ENCODE data around the gene MESP1.

MESP1 gene

GRCh38 chr15:89750560-89751542 is at the start of gene MESP1:
Gene MESP1, minus strand, starts transcription at chr15:89751249. Its CDS starts 18 bp downstream, at chr15:89751231.
- H3K4me3 ChIP-seq (ENCODE audit: low read depth, low read length): peak within 1 kb of the TSS; percentile 77
- DNase-seq (ENCODE audit: low read depth): peak; percentile 65
- TF ChIP-seq CTCF (IDR thresholded peaks at IDR 0.05; ENCODE audit: low read depth, low read length, missing control alignments): peak; percentile 65

- no peak for DNase-seq (ENCODE audit: low read depth)
- no peak for TF ChIP-seq CTCF (IDR thresholded peaks at IDR 0.05; ENCODE audit: low read depth, low read length, missing control alignments)
- H3K4me3 ChIP-seq (ENCODE audit: low read depth, low read length): no peak overlapping the region
These were observed 49.0 kb upstream of the MESP1 start for GRCh38 chr15:89799918-89800498.

GRCh38 chr15:89799011-89799911 is 48.2 kb upstream of the MESP1 start:
- no peak for DNase-seq (ENCODE audit: low read depth)
- no peak overlapping the region for H3K4me3 ChIP-seq (ENCODE audit: low read depth, low read length)
- TF ChIP-seq CTCF (IDR thresholded peaks at IDR 0.05; ENCODE audit: low read depth, low read length, missing control alignments): no peak

GRCh38 chr15:89797678-89798201 is 46.7 kb upstream of the MESP1 start:
- H3K4me3 ChIP-seq (ENCODE audit: low read depth, low read length): no peak overlapping the region
- no peak for TF ChIP-seq CTCF (IDR thresholded peaks at IDR 0.05; ENCODE audit: low read depth, low read length, missing control alignments)
- no peak for DNase-seq (ENCODE audit: low read depth)

- no peak for TF ChIP-seq CTCF (IDR thresholded peaks at IDR 0.05; ENCODE audit: low read depth, low read length, missing control alignments)
- no peak for DNase-seq (ENCODE audit: low read depth)
- H3K4me3 ChIP-seq (ENCODE audit: low read depth, low read length): no peak overlapping the region
These were observed 44.9 kb upstream of the MESP1 start for GRCh38 chr15:89795996-89796395.

- no peak overlapping the region for H3K4me3 ChIP-seq (ENCODE audit: low read depth, low read length)
- TF ChIP-seq CTCF (IDR thresholded peaks at IDR 0.05; ENCODE audit: low read depth, low read length, missing control alignments): no peak
- DNase-seq (ENCODE audit: low read depth): no peak
These were observed 43.7 kb upstream of the MESP1 start for GRCh38 chr15:89794627-89795241.
